Measurements from ENCODE around the gene ME1. TPM values are rescaled to one million over a fixed set of nuclear protein-coding genes. Genes with fewer than 3 reads are reported as not detected.
"Not testable (repeated sequence)": the region's sequence is repeated elsewhere in the genome, so short reads cannot be mapped to it uniquely, and the experiment has no call there.

ME1 gene
- total RNA-seq, 2 experiments from 2014 or later: not detected

DNA sequence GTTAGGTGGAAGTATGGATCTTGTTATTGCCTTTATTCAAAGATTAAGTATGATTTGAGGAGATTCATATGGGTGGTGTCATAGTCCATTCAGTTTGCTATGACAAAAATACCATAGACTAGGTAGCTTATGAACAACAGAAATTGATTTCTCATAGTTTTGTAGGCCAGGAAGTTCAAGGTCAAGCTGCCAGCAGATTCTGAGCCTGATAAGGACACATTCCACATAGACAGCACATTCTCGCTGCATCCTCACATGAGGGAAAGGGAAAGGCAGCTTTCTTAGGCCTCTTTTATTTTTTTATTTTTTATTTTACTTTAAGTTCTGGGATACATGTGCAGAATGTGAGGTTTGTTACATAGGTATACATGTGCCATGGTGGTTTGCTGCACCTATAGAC, 27.7 kb downstream of the ME1 start:
- no peaks in the 10 kb centered on the region for H3K27me3 Mint-ChIP-seq
- H3K4me1 Mint-ChIP-seq: no peaks in the 10 kb centered on the region
- H3K36me3 Mint-ChIP-seq: no peaks in the 10 kb centered on the region
- H3K4me3 Mint-ChIP-seq: no peak overlapping the region
- no peaks in the 10 kb centered on the region for H3K9me3 Mint-ChIP-seq
- H3K27ac Mint-ChIP-seq: no peak overlapping the region
- DNase-seq: no peak

DNA sequence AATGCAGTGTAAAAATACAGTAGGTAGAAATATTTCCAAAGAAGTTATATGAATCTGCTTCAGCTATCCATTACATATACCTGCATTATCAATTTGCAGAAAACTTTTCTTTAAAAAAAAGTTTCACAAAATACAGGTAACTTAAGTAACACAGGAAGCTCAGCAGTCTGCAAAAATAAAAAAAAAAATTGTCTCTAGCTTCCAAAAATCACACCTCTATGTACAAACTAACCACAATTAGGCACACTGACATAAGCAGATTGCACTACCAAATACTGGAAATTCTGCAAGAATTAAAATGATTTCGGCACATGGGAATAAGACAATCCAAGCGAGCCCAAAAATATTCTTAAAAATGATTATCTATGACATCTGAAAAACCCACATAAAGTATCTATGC, 41.2 kb downstream of the ME1 start:
- no peak overlapping the region for H3K4me3 Mint-ChIP-seq
- no peak for DNase-seq
- peaks cover 4% of the 10 kb centered on the region for H3K27me3 Mint-ChIP-seq
- H3K4me1 Mint-ChIP-seq: no peaks in the 10 kb centered on the region
- H3K36me3 Mint-ChIP-seq: no peaks in the 10 kb centered on the region
- H3K27ac Mint-ChIP-seq: no peak overlapping the region
- no peaks in the 10 kb centered on the region for H3K9me3 Mint-ChIP-seq

DNA sequence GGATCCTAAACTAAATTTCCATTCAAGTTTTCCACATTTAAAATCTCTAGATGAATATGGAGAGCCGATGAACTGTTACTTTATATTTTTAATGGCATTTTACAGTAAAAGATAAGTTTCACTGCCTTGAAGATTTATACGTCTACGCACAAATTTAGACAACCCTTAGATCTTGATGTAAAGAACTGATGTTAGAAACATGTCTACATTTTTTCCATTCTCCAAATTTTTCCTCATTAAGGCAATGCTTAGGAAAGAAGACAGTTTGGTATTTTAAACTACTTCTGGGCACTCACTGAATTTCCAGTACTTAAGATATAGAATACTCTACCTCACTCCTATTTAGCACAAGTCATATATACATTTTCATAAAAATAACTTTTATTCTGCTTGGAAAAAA, 45.4 kb downstream of the ME1 start:
- Mint-ChIP-seq H3K4me3 (no peak overlapping the region), H3K27ac (no peak overlapping the region)

DNA sequence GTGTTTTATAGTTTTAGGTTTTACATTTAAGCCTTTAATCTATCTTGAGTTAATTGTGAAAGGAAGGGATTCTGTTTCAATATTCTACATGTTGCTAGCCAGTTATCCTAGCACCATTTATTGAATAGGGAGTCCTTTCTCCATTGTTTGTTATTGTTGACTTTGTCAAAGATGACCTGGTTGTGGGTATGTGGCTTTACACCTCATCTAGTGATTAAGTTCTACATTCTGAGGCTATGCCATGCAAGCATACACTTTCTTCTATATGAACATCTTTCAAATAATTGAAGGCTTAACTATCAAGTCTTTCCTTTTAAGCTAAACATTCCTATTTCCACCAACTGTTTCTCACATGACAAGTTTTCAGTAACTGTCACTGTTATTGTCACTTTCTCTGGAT, 46.1 kb downstream of the ME1 start:
- Mint-ChIP-seq H3K4me1 (no peaks in the 10 kb centered on the region), H3K9me3 (no peaks in the 10 kb centered on the region), H3K27ac (no peak overlapping the region), H3K4me3 (no peak overlapping the region), H3K27me3 (no peaks in the 10 kb centered on the region), H3K36me3 (no peaks in the 10 kb centered on the region)
- DNase-seq: no peak

More for the DNA sequence above, 45.4 kb downstream of the ME1 start:
- DNase-seq: no peak
- Mint-ChIP-seq H3K27me3 (no peaks in the 10 kb centered on the region), H3K9me3 (no peaks in the 10 kb centered on the region), H3K36me3 (no peaks in the 10 kb centered on the region), H3K4me1 (no peaks in the 10 kb centered on the region)

DNA sequence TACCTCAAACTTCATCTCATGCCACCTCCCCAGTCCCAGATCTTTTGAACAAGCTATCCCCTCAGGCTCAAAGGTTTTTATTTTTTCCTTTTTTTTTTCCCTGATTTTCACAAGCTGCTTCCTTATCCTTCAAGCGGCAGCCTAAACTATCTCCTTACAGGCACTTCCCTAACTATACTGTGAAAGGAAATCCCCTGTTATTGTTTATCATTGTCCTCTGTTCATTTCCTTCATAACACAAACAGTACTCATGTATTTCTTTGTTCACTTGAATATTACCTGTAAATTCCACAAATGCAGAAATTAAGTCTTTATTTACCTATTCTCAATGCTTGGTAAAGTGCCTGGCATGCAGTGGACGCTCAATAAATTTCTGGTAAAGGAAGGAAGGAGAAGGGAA, 48.9 kb downstream of the ME1 start:
- no peaks in the 10 kb centered on the region for H3K9me3 Mint-ChIP-seq
- H3K27ac Mint-ChIP-seq: no peak overlapping the region
- H3K27me3 Mint-ChIP-seq: no peaks in the 10 kb centered on the region
- no peaks in the 10 kb centered on the region for H3K36me3 Mint-ChIP-seq
- no peaks in the 10 kb centered on the region for H3K4me1 Mint-ChIP-seq
- DNase-seq: no peak
- no peak overlapping the region for H3K4me3 Mint-ChIP-seq

DNA sequence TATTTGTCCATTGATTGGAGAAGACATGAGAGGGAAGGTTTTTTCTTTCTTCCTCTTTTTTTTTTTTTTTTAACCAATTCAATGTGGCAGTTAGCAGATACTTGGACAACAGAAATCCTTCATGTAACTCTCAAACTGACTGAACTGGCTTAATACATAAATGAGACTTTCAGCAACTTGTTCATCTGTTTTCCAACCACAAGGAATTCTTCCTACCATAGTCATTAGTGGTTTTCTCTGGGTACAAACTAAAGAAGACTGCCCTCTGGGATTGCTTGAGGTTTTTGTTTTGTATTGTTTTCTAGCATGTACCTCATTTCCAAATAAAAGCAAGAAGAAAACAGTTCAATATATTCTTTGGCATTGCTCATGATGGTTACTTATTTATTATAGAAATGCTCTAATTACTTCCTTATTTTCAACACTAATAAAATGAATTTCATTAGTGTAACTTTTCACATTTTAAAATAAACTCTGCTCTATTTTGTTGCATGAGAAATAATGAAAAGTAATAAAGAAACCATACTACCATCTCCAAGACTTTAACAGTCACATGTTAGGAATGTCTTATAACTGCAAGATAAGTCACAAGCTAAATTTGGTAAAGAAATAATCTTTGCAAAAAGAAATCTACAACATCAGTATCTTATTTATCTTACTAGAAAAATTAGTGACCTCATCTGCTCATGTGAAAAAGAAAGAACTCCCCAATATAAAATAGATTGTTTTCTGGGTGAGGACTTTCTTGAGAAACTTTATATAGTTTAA, 52.0 kb downstream of the ME1 start:
- Mint-ChIP-seq H3K36me3 (no peaks in the 10 kb centered on the region), H3K9me3 (no peaks in the 10 kb centered on the region), H3K4me1 (no peaks in the 10 kb centered on the region), H3K27ac (no peak overlapping the region), H3K4me3 (no peak overlapping the region), H3K27me3 (no peaks in the 10 kb centered on the region)
- DNase-seq: no peak

DNA sequence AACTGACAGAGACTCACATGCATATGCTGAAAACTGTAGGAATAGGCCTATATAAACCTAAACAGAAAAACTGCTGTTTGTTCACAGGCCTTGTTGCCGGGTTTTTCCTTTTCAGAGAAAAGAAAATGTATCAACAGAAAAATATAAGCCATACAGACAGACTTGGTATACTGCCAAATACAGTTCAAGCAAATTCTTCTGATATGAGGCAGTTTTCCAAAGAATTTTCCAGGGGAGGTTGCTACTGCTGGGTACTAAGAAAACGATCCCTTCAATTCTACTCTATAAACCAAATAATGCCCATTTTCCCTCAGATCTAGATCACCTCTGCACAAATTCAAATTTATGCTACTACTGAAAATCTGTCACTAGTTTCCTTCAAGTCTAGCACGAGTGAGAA, 59.4 kb downstream of the ME1 start:
- H3K27ac Mint-ChIP-seq: no peak overlapping the region
- H3K4me1 Mint-ChIP-seq: no peaks in the 10 kb centered on the region
- no peaks in the 10 kb centered on the region for H3K36me3 Mint-ChIP-seq
- no peaks in the 10 kb centered on the region for H3K27me3 Mint-ChIP-seq
- no peak overlapping the region for H3K4me3 Mint-ChIP-seq
- DNase-seq: no peak
- H3K9me3 Mint-ChIP-seq: no peaks in the 10 kb centered on the region

DNA sequence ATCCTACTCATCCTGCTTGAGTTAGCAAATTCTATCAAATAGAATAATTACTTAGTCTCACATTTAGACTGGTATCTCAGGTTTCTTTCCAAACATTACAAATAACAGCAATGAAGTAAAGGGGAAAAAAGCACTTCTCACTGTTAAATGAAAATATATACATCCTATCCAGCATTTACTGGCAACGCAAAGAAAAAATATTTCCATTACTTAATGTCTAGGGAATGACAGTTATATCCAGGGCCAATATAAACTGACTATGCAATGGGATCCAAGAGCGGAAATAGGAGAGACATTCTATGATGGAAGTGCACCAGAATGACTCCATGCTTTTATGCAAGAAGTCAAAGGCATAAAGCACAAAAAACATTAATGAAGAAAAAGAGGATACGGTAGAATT, 60.3 kb downstream of the ME1 start:
- no peak for DNase-seq
- Mint-ChIP-seq H3K4me1 (no peaks in the 10 kb centered on the region), H3K9me3 (no peaks in the 10 kb centered on the region), H3K36me3 (no peaks in the 10 kb centered on the region), H3K27ac (no peak overlapping the region), H3K4me3 (no peak overlapping the region), H3K27me3 (no peaks in the 10 kb centered on the region)

DNA sequence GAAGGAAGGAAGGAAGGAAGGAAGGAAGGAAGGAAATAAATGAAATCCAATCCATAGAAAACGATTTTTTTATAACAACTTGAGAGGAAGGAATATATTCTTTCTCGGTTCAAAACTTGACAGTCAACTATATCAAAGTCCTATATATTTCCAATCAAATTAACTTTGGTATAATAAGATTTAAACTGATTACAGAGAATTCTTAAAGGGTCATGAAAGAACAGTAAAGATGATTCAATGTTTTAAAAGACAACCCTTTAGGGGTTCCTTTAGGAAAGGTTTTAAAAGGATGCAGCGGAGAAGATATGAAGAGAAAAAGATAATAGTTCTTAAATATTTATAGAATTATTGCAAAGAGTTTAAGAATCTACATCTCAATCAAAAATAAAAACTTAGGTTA, 61.2 kb downstream of the ME1 start:
- H3K4me1 Mint-ChIP-seq: no peaks in the 10 kb centered on the region
- H3K9me3 Mint-ChIP-seq: no peaks in the 10 kb centered on the region
- no peak for DNase-seq
- no peak overlapping the region for H3K27ac Mint-ChIP-seq
- H3K4me3 Mint-ChIP-seq: no peak overlapping the region
- peaks cover 4% of the 10 kb centered on the region for H3K27me3 Mint-ChIP-seq
- no peaks in the 10 kb centered on the region for H3K36me3 Mint-ChIP-seq

DNA sequence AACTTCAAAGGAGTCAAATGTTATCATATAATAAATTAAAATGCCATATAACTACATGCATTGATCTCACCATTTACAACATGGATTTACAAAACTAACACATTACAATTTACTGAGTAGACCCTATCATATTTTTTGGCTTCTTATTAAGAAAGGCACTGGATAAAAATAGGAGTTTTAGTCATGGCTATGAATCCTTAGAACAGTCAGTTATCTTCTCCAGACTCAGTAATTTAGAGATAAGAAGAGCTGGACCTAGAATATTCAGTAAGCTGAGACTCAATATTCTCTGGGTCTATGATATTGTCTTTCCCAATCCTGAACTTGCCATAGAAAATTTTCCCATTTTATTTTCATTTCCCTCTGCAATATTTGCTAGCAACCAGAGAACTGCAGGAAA, 62.3 kb downstream of the ME1 start:
- H3K36me3 Mint-ChIP-seq: no peaks in the 10 kb centered on the region
- H3K27ac Mint-ChIP-seq: no peak overlapping the region
- no peak for DNase-seq
- peaks cover 4% of the 10 kb centered on the region for H3K27me3 Mint-ChIP-seq
- no peaks in the 10 kb centered on the region for H3K4me1 Mint-ChIP-seq
- no peak overlapping the region for H3K4me3 Mint-ChIP-seq
- H3K9me3 Mint-ChIP-seq: no peaks in the 10 kb centered on the region

DNA sequence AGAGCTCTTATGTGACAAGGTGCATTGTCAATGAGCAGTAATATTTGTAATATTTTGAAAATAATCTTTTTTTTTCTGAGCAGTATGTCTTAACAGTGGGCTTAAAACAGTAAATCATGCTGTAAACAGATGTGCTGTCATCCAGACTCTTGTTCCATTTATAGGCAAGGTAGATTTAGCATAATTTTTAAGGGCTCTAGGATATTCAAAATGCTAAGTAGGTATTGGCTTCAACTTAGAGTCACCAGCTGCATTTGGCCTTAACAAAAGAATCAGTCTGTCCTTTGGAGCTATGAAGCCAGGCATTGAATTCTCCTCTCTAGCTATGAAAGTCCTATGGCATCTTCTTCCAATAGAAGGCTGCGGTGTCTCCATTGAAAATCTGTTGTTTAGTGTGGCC, 63.7 kb downstream of the ME1 start:
- no peak for DNase-seq
- no peak overlapping the region for H3K4me3 Mint-ChIP-seq
- H3K9me3 Mint-ChIP-seq: no peaks in the 10 kb centered on the region
- no peaks in the 10 kb centered on the region for H3K36me3 Mint-ChIP-seq
- H3K4me1 Mint-ChIP-seq: no peaks in the 10 kb centered on the region
- no peak overlapping the region for H3K27ac Mint-ChIP-seq
- H3K27me3 Mint-ChIP-seq: peaks cover 4% of the 10 kb centered on the region

DNA sequence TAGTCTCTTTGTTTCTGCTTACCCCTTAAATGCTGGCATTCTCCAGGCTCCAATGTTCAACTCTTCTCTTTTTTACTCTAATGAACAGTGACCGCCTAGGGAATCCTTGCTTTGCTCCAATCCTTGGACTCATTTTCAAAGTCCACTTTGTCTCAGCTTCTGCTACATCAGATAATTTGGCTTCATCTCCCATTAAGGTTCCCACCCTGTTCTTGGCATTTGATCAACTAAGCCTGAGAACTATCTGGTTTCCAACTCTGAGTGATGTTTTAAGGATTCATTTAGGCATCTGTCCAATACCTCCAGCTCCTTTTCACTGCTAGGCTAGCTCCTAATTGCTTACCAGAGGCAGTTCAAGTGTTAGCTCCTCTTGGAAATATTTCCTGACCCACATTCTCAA, 64.9 kb downstream of the ME1 start:
- Mint-ChIP-seq H3K4me1 (no peaks in the 10 kb centered on the region), H3K9me3 (no peaks in the 10 kb centered on the region), H3K4me3 (no peak overlapping the region), H3K27me3 (peaks cover 4% of the 10 kb centered on the region), H3K27ac (no peak overlapping the region), H3K36me3 (no peaks in the 10 kb centered on the region)
- DNase-seq: no peak

DNA sequence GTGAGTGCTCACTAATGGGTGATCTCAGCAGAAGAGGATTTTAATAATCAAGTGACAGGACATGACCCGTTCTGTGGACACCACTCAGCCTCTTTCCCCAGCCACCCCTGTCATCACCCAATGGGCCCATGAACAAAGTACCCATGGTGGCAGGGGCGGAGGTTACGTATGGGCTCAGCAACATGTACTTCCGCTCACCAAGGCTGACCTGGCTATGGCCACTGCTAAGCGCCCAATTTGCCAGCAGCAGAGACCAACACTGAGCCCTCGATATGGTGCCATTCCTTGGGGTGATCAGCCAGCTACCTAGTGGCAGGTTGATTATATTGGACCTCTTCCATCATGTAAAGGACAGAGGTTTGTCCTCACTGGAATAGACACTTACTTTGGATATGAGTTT, 68.5 kb downstream of the ME1 start:
- H3K27me3 Mint-ChIP-seq, H3K9me3 Mint-ChIP-seq, H3K4me3 Mint-ChIP-seq, H3K4me1 Mint-ChIP-seq, H3K27ac Mint-ChIP-seq, DNase-seq, H3K36me3 Mint-ChIP-seq: not testable (repeated sequence)

DNA sequence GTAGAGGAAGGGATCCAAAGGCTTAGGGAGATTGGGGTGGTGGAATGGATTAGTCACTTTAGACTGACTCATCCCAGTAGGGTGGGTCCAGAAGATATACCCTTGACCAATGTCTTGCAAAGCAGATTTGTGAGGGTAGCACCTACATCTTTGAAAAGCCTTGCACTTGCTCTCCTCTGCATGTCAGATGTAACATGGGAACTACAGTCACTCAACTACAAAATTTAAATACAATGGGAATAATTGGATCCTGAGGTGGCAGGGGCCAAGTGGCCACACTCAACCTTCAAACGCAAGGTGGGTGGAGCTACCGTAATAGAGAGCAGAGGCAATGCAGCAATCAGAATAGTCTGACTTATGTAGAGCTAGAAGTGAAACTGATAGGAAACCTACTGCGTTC, 71.2 kb downstream of the ME1 start:
- Mint-ChIP-seq H3K27me3 (no peaks in the 10 kb centered on the region), H3K9me3 (peaks cover 4% of the 10 kb centered on the region), H3K27ac (no peak overlapping the region), H3K4me3 (no peak overlapping the region), H3K36me3 (no peaks in the 10 kb centered on the region), H3K4me1 (no peaks in the 10 kb centered on the region)
- DNase-seq: no peak

DNA sequence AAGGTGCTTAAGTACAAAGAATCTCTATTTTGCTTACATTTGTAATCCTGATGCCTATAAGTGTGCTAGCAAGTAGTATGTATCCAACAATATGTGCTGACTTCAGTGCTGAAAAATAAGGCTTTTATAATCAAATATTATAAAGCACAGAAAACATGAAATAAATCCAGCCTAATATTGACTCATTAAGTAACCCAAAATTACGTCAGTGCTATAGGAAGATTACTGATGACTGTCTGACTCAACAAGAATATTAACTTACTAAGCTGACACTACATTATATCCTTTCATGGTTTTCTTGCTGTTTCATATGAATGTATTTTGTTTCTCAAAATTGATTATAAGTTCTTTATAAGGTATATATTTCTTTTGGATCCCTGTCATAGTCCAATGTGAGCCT, 76.1 kb downstream of the ME1 start:
- H3K36me3 Mint-ChIP-seq: no peaks in the 10 kb centered on the region
- H3K27ac Mint-ChIP-seq: no peak overlapping the region
- H3K4me3 Mint-ChIP-seq: no peak overlapping the region
- H3K27me3 Mint-ChIP-seq: no peaks in the 10 kb centered on the region
- H3K4me1 Mint-ChIP-seq: no peaks in the 10 kb centered on the region
- no peak for DNase-seq
- peaks cover 4% of the 10 kb centered on the region for H3K9me3 Mint-ChIP-seq

DNA sequence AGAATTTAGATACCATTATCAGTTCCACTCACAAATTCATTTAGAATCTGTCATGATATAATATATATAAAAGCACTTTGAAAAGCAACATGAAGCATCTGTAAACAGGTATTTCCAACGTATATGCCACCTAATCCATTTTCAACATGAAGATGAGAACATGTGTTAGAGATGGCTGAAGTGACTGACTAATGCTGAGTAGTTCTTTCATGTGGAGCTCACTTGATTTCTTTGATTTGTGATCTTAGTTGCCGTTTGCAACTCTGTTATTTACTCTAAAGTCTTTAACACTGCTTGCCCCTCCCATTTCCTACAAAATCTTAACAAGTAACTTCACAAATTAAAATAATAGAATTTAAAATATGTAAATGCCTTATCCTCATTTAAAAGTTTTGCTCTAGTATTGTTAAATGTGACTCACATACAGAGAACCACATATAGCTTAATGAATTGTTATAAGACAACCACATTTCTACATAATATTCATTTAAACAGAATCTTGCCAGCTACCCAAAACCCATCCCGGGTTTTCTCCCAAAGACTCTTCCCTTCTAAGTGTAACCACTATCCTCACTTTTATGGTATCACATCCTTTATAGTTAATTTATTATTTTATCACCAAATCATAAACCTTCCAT, 78.3 kb downstream of the ME1 start:
- Mint-ChIP-seq H3K27me3 (no peaks in the 10 kb centered on the region), H3K4me3 (no peak overlapping the region), H3K27ac (no peak overlapping the region), H3K9me3 (no peaks in the 10 kb centered on the region), H3K4me1 (no peaks in the 10 kb centered on the region), H3K36me3 (no peaks in the 10 kb centered on the region)
- DNase-seq: no peak
